Neural progenitor cell (in vitro differentiated cells): Measurements from ENCODE around the gene RAPGEF5.

Experiments
- CTCF ChIP-seq: fragments of 200-600 bp; sonication (generic); IDR thresholded peaks from 2 replicates; pipeline ENCODE4 v1.5.1; 2017; ENCODE audit warnings: antibody characterized with exemption, mild to moderate bottlenecking
- EZH2 ChIP-seq: fragments of 200-600 bp; sonication (generic); IDR thresholded peaks from 2 replicates; pipeline ENCODE4 v1.6.1; 2017; ENCODE audit warnings: antibody characterized with exemption, mild to moderate bottlenecking, moderate library complexity

GRCh38 chr7:22338877-22339276, 18.1 kb downstream of the RAPGEF5 start:
- TF ChIP-seq CTCF (no peak), EZH2 (no peak)
